PC-3 (cell line): ENCODE results near the gene MAD1L1. TPM values are rescaled to one million over a fixed set of nuclear protein-coding genes. Genes with fewer than 3 reads are reported as not detected.

Source experiments
- ATAC-seq: fragments of 200-7000 bp; cut with Tn5 transposase; 2 replicates; pipeline ENCODE4 v1.9.1; 2020; ENCODE audit warnings: mild to moderate bottlenecking, moderate library complexity
- BruUV-seq: library from RNA; stranded (reverse); fragments of 400-500 nt; replicated peaks from 2 replicates; lab custom pipeline; 2021; lab: Mats Ljungman, UMichigan
- CTCF ChIA-PET: fragments of 300-600 bp; sonication (Branson Sonifier 250); formaldehyde crosslinking; loops from one replicate; lab custom pipeline; 2022; ENCODE audit warnings: antibody characterized with exemption; lab: Charles Lee
- POLR2A ChIA-PET: fragments of 300-600 bp; sonication (Branson Sonifier 250); formaldehyde crosslinking; loops from one replicate; lab custom pipeline; 2022; ENCODE audit warnings: antibody characterized with exemption; ENCODE audit not compliant: unreplicated experiment; lab: Charles Lee
- DNase-seq: peaks from one replicate; pipeline ENCODE4 v3.0.0-alpha.2; 2015
- H2AFZ ChIP-seq: fragments of 300-600 bp; sonication (generic); 2 replicates; pipeline ENCODE4 v1.6.0; 2016; ENCODE audit warnings: antibody characterized with exemption, low read length
- H3F3A ChIP-seq: fragments of 300-600 bp; sonication (generic); one replicate; pipeline ENCODE4 v1.6.0; 2017; ENCODE audit warnings: antibody characterized with exemption, low read length, control low read depth, mild to moderate bottlenecking; ENCODE audit not compliant: unreplicated experiment
- H3K27ac ChIP-seq: fragments of 300-600 bp; sonication (generic); 2 replicates; pipeline ENCODE4 v1.5.1; 2016; ENCODE audit warnings: mild to moderate bottlenecking, low read length
- H3K27me3 ChIP-seq: fragments of 300-600 bp; sonication (generic); 2 replicates; pipeline ENCODE4 v1.6.1; 2016; ENCODE audit warnings: low read length, mixed read lengths
- H3K36me3 ChIP-seq: fragments of 300-600 bp; sonication (generic); 2 replicates; pipeline ENCODE4 v1.6.1; 2016; ENCODE audit warnings: low read depth, mixed run types, low read length, mixed read lengths
- H3K4me1 ChIP-seq: fragments of 300-600 bp; sonication (generic); 2 replicates; pipeline ENCODE4 v1.5.1; 2016; ENCODE audit warnings: low read length; ENCODE audit not compliant: insufficient read depth
- H3K4me2 ChIP-seq: fragments of 300-600 bp; sonication (generic); 2 replicates; pipeline ENCODE4 v1.6.0; 2016; ENCODE audit warnings: low read length
- H3K4me3 ChIP-seq: fragments of 300-600 bp; sonication (generic); 2 replicates; pipeline ENCODE4 v1.5.1; 2016; ENCODE audit warnings: mild to moderate bottlenecking, low read length, mixed read lengths
- H3K79me2 ChIP-seq: fragments of 300-600 bp; sonication (generic); 2 replicates; pipeline ENCODE4 v1.6.1; 2017; ENCODE audit warnings: low read length, mixed read lengths
- H3K9ac ChIP-seq: fragments of 300-600 bp; sonication (generic); 2 replicates; pipeline ENCODE4 v1.6.0; 2016; ENCODE audit warnings: mild to moderate bottlenecking, low read length
- H3K9me2 ChIP-seq: fragments of 300-600 bp; sonication (generic); replicated peaks from 2 replicates; pipeline ENCODE4 v1.6.1; 2016; ENCODE audit warnings: mixed run types, low read length, mixed read lengths
- H3K9me3 ChIP-seq: fragments of 300-600 bp; sonication (generic); 2 replicates; pipeline ENCODE4 v1.6.1; 2016; ENCODE audit warnings: low read length, mixed read lengths
- H4K20me1 ChIP-seq: fragments of 300-600 bp; sonication (generic); 2 replicates; pipeline ENCODE4 v1.6.1; 2016; ENCODE audit warnings: low read length, mixed read lengths
- EZH2 ChIP-seq: fragments of 300-600 bp; sonication (generic); IDR thresholded peaks from one replicate; pipeline ENCODE4 v1.6.1; 2017; ENCODE audit warnings: antibody characterized with exemption, mild to moderate bottlenecking, low read length; ENCODE audit not compliant: unreplicated experiment
- EZH2phosphoT487 ChIP-seq: fragments of 300-600 bp; sonication (generic); IDR thresholded peaks from 2 replicates; pipeline ENCODE4 v1.6.1; 2018; ENCODE audit warnings: mild to moderate bottlenecking, antibody characterized with exemption, low read length, borderline replicate concordance
- intact Hi-C: fragments of 100-400 bp; cut with micrococcal nuclease; formaldehyde crosslinking; loops from 2 replicates; pipeline ENCODE4 v1.9.0; 2023
- total RNA-seq: library from RNA; depleted of rRNA; stranded (reverse); fragments of >200 nt; gene quantifications from 2 replicates; pipeline ENCODE4 v1.2.3, GENCODE V29; 2014
- TF ChIP-seq, protein P1 (sequence below): fragments of 300-600 bp; sonication (generic); conservative IDR thresholded peaks from 2 replicates; pipeline ENCODE4 v1.5.1; 2017; ENCODE audit warnings: antibody characterized with exemption, low read depth, mild to moderate bottlenecking, low read length

The MAD1L1 gene
- total RNA-seq, 1 experiment from 2014 or later = 88.4 TPM

DNA sequence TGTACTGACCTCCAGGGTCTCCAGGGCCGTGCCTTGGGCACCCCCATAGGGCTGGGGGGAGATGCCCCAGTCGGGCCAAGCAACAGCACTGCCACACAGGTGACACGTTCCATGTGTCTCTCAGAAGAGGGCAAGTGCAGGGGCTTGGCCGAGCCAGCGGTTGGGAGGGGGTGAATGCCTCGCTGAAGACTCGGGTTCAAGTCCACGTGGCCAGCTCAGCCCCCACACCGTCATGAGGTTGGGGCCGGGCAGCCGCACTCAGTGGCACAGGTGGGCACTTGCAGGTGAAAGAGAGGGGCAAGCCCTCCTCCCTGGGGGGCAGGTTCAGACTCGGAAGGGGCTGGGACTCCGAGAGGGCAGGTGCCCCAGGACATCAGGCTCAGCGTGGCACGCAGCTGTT is 153.8 kb downstream of the MAD1L1 start:
- H3K27ac ChIP-seq = no peak overlapping the region
- no peaks in the 10 kb centered on the region for H3K9me2 ChIP-seq
- H3K79me2 ChIP-seq = no peaks in the 10 kb centered on the region
- no peak overlapping the region for H3K4me2 ChIP-seq
- H3K9ac ChIP-seq = no peak overlapping the region
- H3K4me1 ChIP-seq = no peaks in the 10 kb centered on the region
- H3K36me3 ChIP-seq = no peaks in the 10 kb centered on the region
- no TSS peak for BruUV-seq
- POLR2A ChIA-PET = no interaction called here
- no peak for DNase-seq
- no peak overlapping the region for H2AFZ ChIP-seq
- H3K9me3 ChIP-seq = no peaks in the 10 kb centered on the region
- no peaks in the 10 kb centered on the region for H3K27me3 ChIP-seq
- no peak for TF ChIP-seq EZH2phosphoT487
- no peak for TF ChIP-seq EZH2
- TF ChIP-seq, protein P1, sequence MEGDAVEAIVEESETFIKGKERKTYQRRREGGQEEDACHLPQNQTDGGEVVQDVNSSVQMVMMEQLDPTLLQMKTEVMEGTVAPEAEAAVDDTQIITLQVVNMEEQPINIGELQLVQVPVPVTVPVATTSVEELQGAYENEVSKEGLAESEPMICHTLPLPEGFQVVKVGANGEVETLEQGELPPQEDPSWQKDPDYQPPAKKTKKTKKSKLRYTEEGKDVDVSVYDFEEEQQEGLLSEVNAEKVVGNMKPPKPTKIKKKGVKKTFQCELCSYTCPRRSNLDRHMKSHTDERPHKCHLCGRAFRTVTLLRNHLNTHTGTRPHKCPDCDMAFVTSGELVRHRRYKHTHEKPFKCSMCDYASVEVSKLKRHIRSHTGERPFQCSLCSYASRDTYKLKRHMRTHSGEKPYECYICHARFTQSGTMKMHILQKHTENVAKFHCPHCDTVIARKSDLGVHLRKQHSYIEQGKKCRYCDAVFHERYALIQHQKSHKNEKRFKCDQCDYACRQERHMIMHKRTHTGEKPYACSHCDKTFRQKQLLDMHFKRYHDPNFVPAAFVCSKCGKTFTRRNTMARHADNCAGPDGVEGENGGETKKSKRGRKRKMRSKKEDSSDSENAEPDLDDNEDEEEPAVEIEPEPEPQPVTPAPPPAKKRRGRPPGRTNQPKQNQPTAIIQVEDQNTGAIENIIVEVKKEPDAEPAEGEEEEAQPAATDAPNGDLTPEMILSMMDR = no peak
- CTCF ChIA-PET = no interaction called here
- H3K4me3 ChIP-seq = no peak overlapping the region
- no peaks in the 10 kb centered on the region for H4K20me1 ChIP-seq
- no peak for ATAC-seq
- no peaks in the 10 kb centered on the region for H3F3A ChIP-seq
- intact Hi-C loops = no loop called here

DNA sequence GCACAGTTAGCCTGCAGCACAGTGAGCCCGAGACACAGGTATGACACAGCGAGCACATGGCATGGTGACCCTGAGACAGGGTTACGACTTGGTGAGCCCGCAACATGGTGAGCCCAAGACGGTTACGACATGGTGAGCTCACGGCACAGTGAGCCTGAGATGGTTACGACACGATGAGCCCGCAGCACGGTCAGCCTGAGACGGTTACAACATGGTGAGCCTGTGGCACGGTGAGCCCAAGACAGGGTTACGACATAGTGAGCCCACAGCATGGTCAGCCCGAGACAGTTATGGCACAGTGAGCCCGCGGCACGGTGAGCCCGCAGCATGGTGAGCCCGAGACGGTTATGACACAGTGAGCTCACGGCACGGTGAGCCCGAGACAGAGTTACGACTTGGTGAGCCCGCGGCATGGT is 156.1 kb downstream of the MAD1L1 start:
- no peaks in the 10 kb centered on the region for H3K9me2 ChIP-seq
- H3K4me3 ChIP-seq = no peak overlapping the region
- no peak overlapping the region for H2AFZ ChIP-seq
- BruUV-seq = no TSS peak
- DNase-seq (no peak), ATAC-seq (no peak)
- no peaks in the 10 kb centered on the region for H4K20me1 ChIP-seq
- TF ChIP-seq EZH2 (no peak), EZH2phosphoT487 (no peak)
- TF ChIP-seq, protein P1 = no peak
- intact Hi-C loops = no loop called here
- ChIA-PET POLR2A (no interaction called here), CTCF (no interaction called here)
- H3K36me3 ChIP-seq = no peaks in the 10 kb centered on the region
- no peak overlapping the region for H3K27ac ChIP-seq
- no peaks in the 10 kb centered on the region for H3F3A ChIP-seq
- no peak overlapping the region for H3K4me2 ChIP-seq
- H3K4me1 ChIP-seq = no peaks in the 10 kb centered on the region
- H3K27me3 ChIP-seq = no peaks in the 10 kb centered on the region
- H3K9ac ChIP-seq = no peak overlapping the region
- H3K79me2 ChIP-seq = no peaks in the 10 kb centered on the region
- no peaks in the 10 kb centered on the region for H3K9me3 ChIP-seq

DNA sequence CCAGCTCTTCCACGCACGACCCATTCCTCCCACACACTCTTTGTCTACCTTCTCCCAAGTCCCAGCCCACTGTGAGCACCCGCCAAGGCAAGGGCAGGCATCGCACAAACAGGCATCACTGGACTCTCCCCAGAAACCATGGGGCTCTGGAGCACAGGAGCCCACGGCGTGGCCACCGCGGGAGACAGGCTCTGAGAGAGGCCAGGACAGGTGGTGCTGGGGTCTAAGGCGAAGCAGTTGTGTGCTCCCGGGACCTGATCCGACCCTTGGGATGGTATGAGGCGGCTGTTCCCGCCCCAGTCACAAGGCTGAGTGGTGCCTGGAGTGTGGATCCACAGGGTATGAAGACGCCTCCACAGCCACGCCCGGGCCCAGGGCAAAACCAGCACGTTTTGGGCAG is 156.9 kb downstream of the MAD1L1 start:
- Histone ChIP-seq H4K20me1 (no peaks in the 10 kb centered on the region), H3K9ac (no peak overlapping the region), H3K4me2 (no peak overlapping the region), H3K79me2 (no peaks in the 10 kb centered on the region), H3K9me3 (no peaks in the 10 kb centered on the region), H3K36me3 (no peaks in the 10 kb centered on the region), H3K4me3 (no peak overlapping the region), H3K27me3 (no peaks in the 10 kb centered on the region), H3K4me1 (no peaks in the 10 kb centered on the region), H2AFZ (no peak overlapping the region), H3F3A (no peaks in the 10 kb centered on the region), H3K9me2 (no peaks in the 10 kb centered on the region), H3K27ac (no peak overlapping the region)
- CTCF ChIA-PET = no interaction called here
- no peak for DNase-seq
- intact Hi-C loops = no loop called here
- TF ChIP-seq EZH2phosphoT487 (no peak), EZH2 (no peak)
- TF ChIP-seq, protein P1 = no peak
- ATAC-seq = no peak
- POLR2A ChIA-PET = no interaction called here
- BruUV-seq = no TSS peak
